Measurements from ENCODE around the gene HBZ.
"Not testable (repeated sequence)": the region's sequence is repeated elsewhere in the genome, so short reads cannot be mapped to it uniquely, and the experiment has no call there.

DNA sequence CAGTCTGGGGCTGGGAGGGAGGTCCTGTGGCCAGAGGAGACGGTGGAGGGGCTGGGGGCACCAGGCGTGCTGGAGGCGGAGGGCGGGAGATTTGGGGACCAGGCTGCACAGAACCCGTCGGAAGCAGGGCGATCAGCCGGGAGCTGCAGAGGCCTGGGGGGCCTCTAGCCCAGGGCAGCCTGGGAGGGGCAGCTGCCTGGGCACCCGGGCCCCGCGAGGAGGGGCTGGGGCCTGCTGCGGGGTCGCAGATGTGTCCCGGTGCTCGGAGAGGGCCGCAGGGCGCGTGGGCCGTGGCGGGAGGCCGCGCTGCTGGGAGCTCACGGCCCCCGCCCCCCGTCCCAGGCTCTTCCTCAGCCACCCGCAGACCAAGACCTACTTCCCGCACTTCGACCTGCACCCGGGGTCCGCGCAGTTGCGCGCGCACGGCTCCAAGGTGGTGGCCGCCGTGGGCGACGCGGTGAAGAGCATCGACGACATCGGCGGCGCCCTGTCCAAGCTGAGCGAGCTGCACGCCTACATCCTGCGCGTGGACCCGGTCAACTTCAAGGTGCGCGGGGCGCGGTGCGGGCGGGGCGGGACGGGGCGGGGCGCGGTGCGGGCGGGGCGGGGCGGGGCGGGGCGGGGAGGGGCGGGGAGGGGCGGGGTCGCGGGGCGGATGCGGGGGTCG lies 1.2 kb downstream of the HBZ start:
- TF ChIP-seq, protein P1, sequence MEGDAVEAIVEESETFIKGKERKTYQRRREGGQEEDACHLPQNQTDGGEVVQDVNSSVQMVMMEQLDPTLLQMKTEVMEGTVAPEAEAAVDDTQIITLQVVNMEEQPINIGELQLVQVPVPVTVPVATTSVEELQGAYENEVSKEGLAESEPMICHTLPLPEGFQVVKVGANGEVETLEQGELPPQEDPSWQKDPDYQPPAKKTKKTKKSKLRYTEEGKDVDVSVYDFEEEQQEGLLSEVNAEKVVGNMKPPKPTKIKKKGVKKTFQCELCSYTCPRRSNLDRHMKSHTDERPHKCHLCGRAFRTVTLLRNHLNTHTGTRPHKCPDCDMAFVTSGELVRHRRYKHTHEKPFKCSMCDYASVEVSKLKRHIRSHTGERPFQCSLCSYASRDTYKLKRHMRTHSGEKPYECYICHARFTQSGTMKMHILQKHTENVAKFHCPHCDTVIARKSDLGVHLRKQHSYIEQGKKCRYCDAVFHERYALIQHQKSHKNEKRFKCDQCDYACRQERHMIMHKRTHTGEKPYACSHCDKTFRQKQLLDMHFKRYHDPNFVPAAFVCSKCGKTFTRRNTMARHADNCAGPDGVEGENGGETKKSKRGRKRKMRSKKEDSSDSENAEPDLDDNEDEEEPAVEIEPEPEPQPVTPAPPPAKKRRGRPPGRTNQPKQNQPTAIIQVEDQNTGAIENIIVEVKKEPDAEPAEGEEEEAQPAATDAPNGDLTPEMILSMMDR (IDR thresholded peaks at IDR 0.05) = not testable (repeated sequence)
- not testable (repeated sequence) for TF ChIP-seq POLR2A (IDR thresholded peaks at IDR 0.05); POLR2AphosphoS5 (IDR thresholded peaks at IDR 0.05; ENCODE audit: insufficient read depth in 1 of 2, low read depth in 1 of 2)
